ENCODE data around the gene TEX30. TPM values are rescaled to one million over a fixed set of nuclear protein-coding genes. Genes with fewer than 3 reads are reported as not detected.

The TEX30 gene
- total RNA-seq, 1 experiment from 2014 or later, result 36.1 TPM

Other genes starting within 250 kb of the TEX30 start
- gene TPP2, start 176.8 kb downstream of the TEX30 start, total RNA-seq (2014; rRNA removed; shearing (Covaris generic)), result 16.2 and 27.1 TPM in 2 replicates
- not detected in 2 replicates for gene METTL21C, start 78.7 kb downstream of the TEX30 start, total RNA-seq (2014; rRNA removed; shearing (Covaris generic))
- 14.9 and 22.2 TPM in 2 replicates for gene POGLUT2, start 25.2 kb upstream of the TEX30 start, total RNA-seq (2014; rRNA removed; shearing (Covaris generic))
- 1.4 and 6.3 TPM in 2 replicates for gene BIVM, start 25.3 kb upstream of the TEX30 start, total RNA-seq (2014; rRNA removed; shearing (Covaris generic))
- 16.4 and 33.3 TPM in 2 replicates for gene ERCC5, start 72.2 kb upstream of the TEX30 start, total RNA-seq (2014; rRNA removed; shearing (Covaris generic))

All from H4 (cell line).